Measurements from ENCODE around the gene DEDD. TPM values are rescaled to one million over a fixed set of nuclear protein-coding genes. Genes with fewer than 3 reads are reported as not detected.

The DEDD gene
- total RNA-seq, 2 experiments from 2014 or later = 21.1 to 41.9 TPM

GRCh38 chr1:161077426-161077825, 55.0 kb downstream of the DEDD start:
- Histone ChIP-seq H2AFZ (ENCODE audit: low read length) (no peak overlapping the region), H3K36me3 (ENCODE audit: insufficient read depth, low read length) (no peaks in the 10 kb centered on the region), H4K20me1 (ENCODE audit: insufficient read depth, low read length) (no peaks in the 10 kb centered on the region), H3K9me3 (ENCODE audit: low read length) (no peaks in the 10 kb centered on the region), H3K27ac (ENCODE audit: low read depth, low read length, poor library complexity, severe bottlenecking) (no peak overlapping the region), H3K4me3 (ENCODE audit: low read depth, low read length, poor library complexity, severe bottlenecking) (no peak overlapping the region), H3K4me2 (ENCODE audit: low read length) (no peak overlapping the region), H3K4me1 (ENCODE audit: insufficient read depth, low read length, poor library complexity, severe bottlenecking) (no peaks in the 10 kb centered on the region), H3K79me2 (ENCODE audit: insufficient read depth, low read depth, low read length) (no peaks in the 10 kb centered on the region), H3K9me2 (ENCODE audit: insufficient read depth, low read length) (no peaks in the 10 kb centered on the region)
- POLR2A ChIA-PET = interaction anchor here (1.0 to 1.3 kb wide), 2 partner anchors 9 to 77 kb away, joined by 3 to 5 read pairs; no protein-coding TSS in a partner anchor
- no TSS peak for BruUV-seq (replicated peaks)
- TF ChIP-seq CTCF (conservative IDR thresholded peaks at IDR 0.05; ENCODE audit: low read length) (no peak), EZH2phosphoT487 (IDR thresholded peaks at IDR 0.05; ENCODE audit: borderline replicate concordance, low read depth, low read length) (no peak)
- DNase-seq (ENCODE audit: low spot score) = no peak
- intact Hi-C loops (cut with micrococcal nuclease; ENCODE audit: unreplicated experiment) = no loop called here
- CTCF ChIA-PET (ENCODE audit: unreplicated experiment) = no interaction called here

GRCh38 chr1:161076410-161076809, 56.1 kb downstream of the DEDD start:
- Histone ChIP-seq H3K9me2 (ENCODE audit: insufficient read depth, low read length) (no peaks in the 10 kb centered on the region), H3K4me1 (ENCODE audit: insufficient read depth, low read length, poor library complexity, severe bottlenecking) (peaks cover under 1% of the 10 kb centered on the region), H3K27ac (ENCODE audit: low read depth, low read length, poor library complexity, severe bottlenecking) (no peak overlapping the region), H3K4me2 (ENCODE audit: low read length) (no peak overlapping the region), H4K20me1 (ENCODE audit: insufficient read depth, low read length) (no peaks in the 10 kb centered on the region), H3K36me3 (ENCODE audit: insufficient read depth, low read length) (no peaks in the 10 kb centered on the region), H3K79me2 (ENCODE audit: insufficient read depth, low read depth, low read length) (no peaks in the 10 kb centered on the region), H2AFZ (ENCODE audit: low read length) (no peak overlapping the region), H3K9me3 (ENCODE audit: low read length) (no peaks in the 10 kb centered on the region), H3K4me3 (ENCODE audit: low read depth, low read length, poor library complexity, severe bottlenecking) (no peak overlapping the region)
- no TSS peak for BruUV-seq (replicated peaks)
- TF ChIP-seq EZH2phosphoT487 (IDR thresholded peaks at IDR 0.05; ENCODE audit: borderline replicate concordance, low read depth, low read length) (no peak), CTCF (conservative IDR thresholded peaks at IDR 0.05; ENCODE audit: low read length) (no peak)
- POLR2A ChIA-PET = interaction anchor here (0.7 to 1.3 kb wide), 3 partner anchors 8 to 78 kb away, joined by 3 to 5 read pairs (median 3); no protein-coding TSS in a partner anchor
- intact Hi-C loops (cut with micrococcal nuclease; ENCODE audit: unreplicated experiment) = no loop called here
- CTCF ChIA-PET (ENCODE audit: unreplicated experiment) = no interaction called here
- DNase-seq (ENCODE audit: low spot score) = no peak

GRCh38 chr1:161074676-161075368, 57.6 kb downstream of the DEDD start:
- Histone ChIP-seq H3K36me3 (ENCODE audit: insufficient read depth, low read length) (no peaks in the 10 kb centered on the region), H4K20me1 (ENCODE audit: insufficient read depth, low read length) (no peaks in the 10 kb centered on the region), H3K4me3 (ENCODE audit: low read depth, low read length, poor library complexity, severe bottlenecking) (no peak overlapping the region), H3K9me2 (ENCODE audit: insufficient read depth, low read length) (no peaks in the 10 kb centered on the region), H3K79me2 (ENCODE audit: insufficient read depth, low read depth, low read length) (no peaks in the 10 kb centered on the region), H3K27ac (ENCODE audit: low read depth, low read length, poor library complexity, severe bottlenecking) (no peak overlapping the region), H2AFZ (ENCODE audit: low read length) (no peak overlapping the region), H3K4me1 (ENCODE audit: insufficient read depth, low read length, poor library complexity, severe bottlenecking) (peaks cover 14% of the 10 kb centered on the region), H3K9me3 (ENCODE audit: low read length) (no peaks in the 10 kb centered on the region), H3K4me2 (ENCODE audit: low read length) (no peak overlapping the region)
- no peak for DNase-seq (ENCODE audit: low spot score)
- BruUV-seq (replicated peaks) = no TSS peak
- POLR2A ChIA-PET = no interaction called here
- no peak for TF ChIP-seq CTCF (conservative IDR thresholded peaks at IDR 0.05; ENCODE audit: low read length)
- TF ChIP-seq EZH2phosphoT487 (IDR thresholded peaks at IDR 0.05; ENCODE audit: borderline replicate concordance, low read depth, low read length) = no peak
- intact Hi-C loops (cut with micrococcal nuclease; ENCODE audit: unreplicated experiment) = no loop called here
- CTCF ChIA-PET (ENCODE audit: unreplicated experiment) = no interaction called here
